RKO (cell line): ENCODE measurements around the gene MED13L.

Experiments
- DNase-seq: peaks from one replicate; pipeline ENCODE4 v3.0.0-alpha.2; 2016; ENCODE audit warnings: low spot score

The MED13L gene

DNA sequence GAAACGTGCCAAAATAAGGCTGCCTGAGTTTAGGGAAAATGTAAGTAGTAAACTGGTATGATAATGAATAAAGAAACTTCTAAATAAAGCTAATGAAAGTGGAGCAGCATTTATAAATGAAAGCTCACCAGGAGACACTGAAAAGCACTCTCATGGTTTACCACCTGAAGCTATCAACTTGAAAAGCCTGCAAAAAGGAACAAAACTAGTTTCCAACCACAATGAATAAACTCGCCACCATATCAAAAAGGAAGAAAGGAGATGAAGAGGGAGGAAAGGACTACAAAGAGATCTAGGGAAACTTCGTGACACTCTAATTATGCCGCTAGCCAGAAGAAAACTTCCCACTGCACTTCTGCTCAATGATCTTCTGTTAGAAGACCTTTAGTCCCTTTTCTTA, 66.7 kb downstream of the MED13L start:
- DNase-seq: no peak

DNA sequence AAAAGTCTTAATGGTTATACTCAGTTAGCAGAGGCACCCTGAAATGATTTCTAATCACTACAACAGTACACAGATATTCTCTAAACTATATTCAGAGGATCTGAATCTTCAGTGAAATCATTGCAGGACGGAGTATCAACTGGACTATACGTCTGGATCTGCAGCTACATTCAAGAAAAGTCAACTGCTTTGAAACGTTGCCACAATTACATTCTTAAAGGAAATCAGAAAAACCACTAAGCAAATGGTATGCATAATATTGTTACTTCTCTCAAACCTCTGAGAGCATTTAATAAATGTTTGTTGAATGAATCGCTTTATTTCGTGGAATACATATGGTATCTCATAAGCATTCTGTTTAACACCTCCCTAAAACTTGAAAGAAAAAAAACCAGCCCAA, 67.4 kb downstream of the MED13L start:
- DNase-seq: no peak

DNA sequence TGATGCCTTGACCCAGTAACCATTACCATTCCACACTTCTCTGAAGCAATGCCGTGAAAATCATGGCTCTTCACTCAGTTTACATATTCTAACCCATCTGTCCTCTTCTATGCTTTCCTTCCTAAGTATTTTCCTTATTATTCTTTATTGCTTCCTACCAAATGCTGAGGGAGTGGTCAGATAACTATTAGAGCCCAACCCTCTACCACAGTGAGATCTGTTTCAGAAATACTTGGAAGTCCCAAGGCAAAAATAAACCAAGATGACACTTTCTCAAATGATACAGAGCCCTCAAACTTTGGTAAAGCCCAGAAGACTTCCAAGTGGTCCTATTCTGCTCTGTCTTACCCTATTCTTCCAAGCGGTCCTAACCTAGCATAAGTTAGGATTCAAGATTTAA, 68.0 kb downstream of the MED13L start:
- DNase-seq: no peak

DNA sequence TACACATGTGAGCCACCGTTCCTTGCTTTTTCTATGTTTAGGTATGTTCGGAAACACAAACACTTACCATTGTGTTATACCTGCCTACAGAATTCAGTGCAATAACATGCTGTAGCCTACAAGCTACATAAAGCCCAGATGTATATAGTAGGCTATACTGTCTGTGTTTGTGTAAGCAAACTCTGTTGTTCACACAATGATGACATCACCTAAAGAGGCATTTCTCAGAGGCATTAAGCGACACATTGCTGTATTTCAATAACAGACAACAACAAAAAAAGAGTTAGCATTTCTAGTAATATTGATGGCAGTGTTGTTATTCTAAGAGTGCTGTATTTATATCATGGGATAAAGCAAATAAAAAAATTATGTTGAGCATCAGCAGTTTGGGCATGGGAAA, 70.2 kb downstream of the MED13L start:
- DNase-seq: no peak

DNA sequence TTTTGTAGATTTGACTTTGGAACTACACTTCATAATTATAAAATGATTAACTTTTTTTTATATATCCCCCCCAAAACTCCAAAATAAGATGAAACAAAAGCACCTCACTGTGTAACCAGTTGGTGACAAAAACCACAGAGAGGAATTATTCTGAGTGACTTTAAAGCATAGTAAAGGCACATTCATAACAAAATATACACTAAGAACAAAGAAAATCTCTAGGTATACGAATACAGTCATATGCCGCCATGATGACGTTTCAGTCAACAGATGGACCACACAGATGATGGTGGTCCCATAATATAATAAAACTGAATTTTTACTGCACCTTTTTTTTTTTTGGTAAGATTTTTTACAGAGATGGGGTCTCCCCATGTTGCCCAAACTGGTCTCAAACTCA, 70.7 kb downstream of the MED13L start:
- no peak for DNase-seq

DNA sequence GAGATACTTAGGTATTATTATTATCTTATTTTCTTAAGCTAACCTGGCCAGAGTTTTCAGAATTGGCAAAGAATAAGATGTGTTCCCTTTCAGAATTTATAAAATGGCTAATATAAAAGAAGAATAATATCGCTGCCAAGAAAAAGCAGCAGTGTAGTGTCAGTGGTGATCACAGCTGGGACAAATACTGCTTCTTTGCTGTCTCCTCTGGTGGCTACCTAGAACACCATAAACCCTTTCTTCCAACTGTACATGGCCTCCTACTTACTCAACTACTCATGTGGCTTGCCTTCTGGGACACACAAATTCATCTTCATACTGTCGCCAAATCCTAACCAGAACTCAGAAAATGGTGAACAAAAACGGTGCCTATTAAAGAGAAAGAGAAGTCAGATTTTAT, 72.7 kb downstream of the MED13L start:
- no peak for DNase-seq

DNA sequence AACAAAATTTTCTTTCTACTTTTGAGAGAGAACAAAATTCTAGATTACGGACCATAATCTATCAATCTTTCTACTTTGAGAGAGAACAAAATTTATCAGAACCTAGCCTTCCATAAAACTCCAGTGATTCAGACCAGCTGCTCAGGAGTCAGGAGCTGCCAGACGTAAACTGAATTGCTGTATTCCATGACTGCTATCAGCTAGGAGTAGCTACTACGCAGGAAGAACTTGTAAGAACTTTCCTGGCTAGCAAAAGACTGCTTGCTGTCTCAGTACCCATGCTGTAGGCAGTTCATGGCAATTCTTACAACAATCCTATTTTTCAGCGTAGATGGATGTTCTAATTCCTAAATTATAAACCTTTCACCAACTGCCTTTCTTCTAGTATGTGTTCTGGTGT, 73.3 kb downstream of the MED13L start:
- no peak for DNase-seq

DNA sequence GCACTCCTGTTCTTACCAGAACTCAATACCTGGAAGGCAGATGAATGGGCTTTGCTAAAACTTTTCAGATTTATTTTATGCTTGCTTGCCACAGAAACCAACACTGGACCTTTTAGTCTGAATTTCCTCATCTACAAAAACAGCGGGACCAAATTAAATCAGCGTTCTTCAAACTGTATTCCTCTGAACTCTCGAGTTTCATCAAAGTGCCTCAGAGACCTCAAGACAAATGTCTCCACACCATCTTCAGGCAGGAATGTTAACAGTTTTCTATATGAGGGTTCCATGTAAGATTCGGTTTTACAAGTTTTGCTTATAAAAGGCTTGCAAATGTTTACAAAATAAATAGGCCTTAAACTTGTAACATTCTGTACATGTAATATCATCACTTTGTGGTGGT, 74.6 kb downstream of the MED13L start:
- no peak for DNase-seq

DNA sequence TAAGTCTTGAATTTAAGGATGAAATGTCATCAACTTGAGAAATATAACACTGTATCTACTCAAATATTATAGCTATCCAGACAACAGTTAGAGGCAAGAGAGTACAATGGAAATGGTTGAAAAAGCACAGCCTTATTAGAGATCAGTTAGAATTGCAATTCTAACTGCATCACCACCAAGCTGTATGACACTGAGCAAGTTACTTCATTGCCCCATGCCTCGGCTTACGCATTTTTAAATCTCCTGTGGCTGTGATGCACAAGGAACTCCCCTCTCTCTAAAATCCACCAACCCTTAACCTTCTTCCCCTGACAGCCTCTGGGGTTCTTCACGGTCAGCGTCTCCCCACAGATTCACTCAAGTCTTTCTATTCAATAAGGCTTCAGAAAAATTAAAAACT, 75.1 kb downstream of the MED13L start:
- no peak for DNase-seq

DNA sequence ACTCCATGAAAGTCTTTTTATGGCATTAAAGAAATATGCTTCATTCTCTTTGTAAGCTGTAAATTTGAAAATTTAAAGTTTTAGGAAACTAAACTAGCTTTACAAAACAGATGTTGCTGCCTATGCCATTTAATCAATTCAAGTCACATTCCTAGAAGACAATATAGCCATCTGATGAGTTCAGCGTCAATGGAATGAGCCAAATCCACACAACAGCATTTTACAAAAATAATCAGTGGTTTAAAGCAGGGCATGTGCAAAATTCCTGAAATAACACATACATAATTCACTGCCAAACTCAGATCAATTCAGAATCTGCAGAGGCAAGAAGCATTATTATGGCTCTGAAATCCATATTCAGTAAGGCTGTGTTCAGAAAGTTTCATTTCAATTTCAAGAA, 75.6 kb downstream of the MED13L start:
- DNase-seq: no peak

DNA sequence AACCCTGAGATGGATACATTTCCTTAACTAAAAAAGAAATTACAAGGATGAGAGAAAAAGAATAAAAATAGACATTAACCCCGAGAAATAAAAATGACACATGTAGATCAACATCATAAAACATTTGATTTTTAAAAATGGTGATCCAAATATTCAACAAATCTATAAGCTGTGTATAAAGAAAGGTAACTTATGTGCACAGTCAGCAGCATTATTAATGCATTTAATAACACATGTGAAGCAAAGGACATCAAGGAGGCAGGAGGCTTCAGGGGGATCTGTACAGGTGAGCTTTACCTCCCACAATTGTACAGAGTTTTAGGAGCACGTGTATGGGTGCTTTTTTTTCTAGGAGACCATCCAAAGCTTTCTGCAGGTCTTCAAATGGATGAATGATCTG, 76.1 kb downstream of the MED13L start:
- no peak for DNase-seq

DNA sequence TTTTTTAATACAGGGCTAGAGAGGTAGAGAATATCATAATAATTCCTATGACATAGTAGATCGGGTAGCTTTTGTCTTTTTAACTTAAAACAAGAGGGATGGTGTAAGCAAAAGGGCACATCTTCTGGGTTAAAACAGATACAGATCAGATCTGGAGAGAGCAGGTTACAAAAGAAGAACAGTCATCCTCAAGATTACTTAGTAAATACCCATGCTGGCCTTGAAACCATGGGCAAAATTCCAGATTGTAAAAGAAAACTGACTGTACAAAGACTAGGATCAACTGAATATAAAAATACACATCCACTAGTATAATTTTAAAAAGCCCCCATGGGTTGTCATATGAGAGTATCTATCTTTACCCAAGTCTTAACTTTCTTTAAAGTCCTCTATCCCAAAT, 76.7 kb downstream of the MED13L start:
- DNase-seq: no peak

DNA sequence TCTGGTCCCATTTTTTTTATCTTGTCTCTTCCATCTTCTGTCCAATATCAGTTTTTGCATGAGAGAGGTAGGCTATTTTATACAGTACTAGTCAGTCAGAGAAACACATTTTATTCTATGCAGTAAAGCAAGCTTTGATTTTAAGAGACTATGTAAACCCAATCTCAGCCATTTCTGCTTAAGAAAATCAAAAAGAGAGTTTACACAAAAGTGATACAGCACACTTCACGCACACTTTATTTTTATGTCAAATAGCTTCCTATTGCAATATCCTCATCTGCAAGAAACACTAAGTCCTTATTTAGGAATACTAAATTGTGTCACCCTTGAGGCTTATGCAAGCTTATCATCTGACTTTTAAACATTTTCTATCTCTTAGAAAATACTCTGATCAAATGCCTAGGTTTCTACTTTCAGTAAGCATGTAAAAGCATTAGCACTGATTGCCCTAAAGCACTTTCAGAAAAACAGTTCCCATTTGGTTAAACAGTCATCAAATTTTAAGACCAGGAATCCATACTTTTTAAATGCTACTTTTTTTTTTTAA, 78.3 kb downstream of the MED13L start:
- DNase-seq: no peak

DNA sequence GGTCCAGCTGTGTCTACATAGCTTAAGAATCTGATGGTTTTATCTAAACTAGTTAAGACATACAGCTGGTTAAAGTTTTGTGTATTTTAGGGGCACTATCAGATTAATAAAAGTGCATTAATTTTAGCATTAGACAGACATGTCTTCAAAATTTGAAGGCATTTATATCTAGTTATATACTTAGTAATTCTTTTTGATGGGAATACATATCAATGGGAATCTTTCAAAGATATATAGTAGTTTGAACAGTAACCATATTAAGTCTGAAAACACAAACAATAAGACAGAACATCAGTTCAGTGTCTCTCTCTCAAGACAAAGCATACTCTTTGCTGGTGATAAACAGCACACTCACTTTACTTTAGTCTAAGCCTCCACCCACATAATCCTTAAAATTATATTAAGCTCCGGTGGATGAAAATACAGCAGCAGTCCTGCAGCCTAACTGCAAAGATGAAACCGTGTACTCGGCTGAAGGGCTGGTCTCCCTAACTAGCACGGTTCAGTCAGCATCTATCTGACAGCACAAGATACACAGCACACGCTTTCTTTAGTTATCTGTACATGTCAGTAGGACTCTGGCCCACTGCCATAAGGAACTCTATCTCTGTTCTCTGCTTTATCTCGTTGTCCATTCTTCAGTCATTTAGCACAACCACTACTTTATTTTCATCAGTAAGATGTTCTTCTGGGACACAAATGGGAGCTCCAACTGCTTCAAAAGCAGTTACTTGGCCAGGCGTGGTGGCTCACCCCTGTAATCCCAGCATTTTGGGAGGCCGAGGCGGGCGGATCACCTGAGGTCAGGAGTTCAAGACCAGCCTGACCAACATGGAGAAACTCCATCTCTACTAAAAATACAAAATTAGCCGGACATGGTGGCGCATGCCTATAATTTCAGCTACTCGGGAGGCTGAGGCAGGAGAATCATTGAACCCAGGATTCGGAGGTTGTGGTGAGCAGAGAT, 80.5 kb downstream of the MED13L start:
- DNase-seq: no peak

DNA sequence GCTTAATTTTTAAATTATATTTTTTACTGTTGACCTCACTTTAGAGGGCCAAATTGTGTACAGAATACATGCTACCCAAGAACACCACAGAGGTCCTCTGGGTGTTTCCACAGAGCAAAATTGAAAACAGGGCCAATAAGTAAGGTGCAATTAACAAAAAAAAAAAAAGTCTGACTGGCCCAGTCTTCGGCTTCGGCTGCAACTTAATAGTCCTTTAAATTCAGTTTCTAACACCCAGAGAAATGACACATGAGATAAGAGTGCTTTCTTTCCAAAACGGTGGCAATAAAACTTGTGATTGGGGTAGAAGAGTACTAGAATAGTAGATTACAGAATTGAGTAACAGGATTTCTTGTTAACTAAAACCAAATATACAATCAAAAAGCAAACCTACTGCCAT, 81.3 kb downstream of the MED13L start:
- DNase-seq: no peak

DNA sequence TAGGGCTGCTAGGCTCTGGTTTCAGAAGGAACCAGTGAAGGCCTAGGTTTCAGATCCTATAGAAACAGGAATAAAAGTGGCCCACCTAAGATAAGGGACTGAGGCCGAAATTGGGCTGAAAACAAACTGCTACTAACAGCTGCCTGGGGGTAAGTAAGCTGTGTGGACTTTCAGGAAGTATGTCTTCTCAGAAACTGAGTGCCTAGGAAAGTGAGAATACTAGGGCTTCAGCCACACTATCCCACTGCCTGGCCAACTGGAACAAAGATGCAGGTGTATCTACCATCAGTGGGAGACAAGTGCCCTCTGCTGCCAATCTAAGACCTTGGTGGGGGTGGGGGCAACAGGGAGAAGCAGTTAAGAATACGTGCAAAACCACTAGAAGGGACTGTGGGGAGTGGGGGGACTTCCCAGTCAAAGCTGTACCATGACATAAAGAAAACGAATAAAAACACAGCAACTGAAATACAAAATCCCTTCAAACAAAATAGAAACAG, 82.5 kb downstream of the MED13L start:
- no peak for DNase-seq

DNA sequence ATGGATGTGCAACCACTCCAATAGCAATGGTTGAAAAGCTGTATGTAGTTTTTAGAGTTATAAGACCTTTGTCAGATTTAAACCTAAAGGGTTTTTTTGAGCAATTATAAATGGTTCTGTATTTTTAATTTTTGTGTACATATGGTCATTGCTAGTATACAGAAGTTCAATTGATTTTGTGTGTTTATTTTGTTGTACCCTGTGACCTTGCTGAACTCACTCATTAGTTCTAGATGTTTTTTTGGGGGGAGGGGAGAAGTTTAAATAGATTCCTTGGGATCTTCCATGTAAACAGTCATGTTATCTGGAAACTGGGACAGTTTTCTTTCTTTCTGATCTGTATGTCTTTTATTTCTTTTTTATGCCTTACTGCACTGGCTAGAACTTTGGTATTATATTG, 87.8 kb downstream of the MED13L start:
- DNase-seq: no peak

DNA sequence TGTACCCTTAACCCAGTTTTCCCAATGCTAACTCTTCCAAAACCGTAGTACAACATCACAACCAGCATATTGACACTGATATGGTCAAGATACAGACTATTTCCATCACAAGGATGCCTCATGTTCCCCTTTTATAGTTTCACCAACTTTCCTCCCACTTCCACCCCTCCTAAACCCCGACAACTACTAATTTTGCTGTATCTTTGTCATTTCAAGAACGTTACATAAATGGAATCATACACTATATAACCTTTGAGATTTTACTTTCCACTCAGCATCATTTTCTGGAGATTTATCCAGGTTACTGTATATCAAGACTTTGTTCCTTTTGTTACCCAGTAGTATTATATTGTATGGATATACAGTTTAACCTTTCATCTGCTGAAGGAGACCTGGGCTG, 88.9 kb downstream of the MED13L start:
- no peak for DNase-seq

DNA sequence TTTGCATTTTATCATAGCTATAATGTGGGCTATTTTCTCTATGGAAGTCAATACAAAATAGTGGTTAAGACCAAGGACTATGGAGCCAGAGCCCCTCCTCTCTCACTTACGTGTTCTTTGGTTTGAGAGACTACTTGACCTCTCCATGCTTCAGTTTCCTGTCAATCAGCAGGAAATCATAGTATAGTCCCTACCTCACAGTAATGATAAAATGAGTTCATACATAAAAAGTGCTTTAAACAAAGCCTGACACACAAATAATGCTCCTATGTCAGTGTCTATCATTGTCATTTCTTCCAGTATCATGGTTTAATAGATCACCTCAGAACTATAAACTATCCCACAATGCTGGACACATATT, 90.4 kb downstream of the MED13L start:
- no peak for DNase-seq

DNA sequence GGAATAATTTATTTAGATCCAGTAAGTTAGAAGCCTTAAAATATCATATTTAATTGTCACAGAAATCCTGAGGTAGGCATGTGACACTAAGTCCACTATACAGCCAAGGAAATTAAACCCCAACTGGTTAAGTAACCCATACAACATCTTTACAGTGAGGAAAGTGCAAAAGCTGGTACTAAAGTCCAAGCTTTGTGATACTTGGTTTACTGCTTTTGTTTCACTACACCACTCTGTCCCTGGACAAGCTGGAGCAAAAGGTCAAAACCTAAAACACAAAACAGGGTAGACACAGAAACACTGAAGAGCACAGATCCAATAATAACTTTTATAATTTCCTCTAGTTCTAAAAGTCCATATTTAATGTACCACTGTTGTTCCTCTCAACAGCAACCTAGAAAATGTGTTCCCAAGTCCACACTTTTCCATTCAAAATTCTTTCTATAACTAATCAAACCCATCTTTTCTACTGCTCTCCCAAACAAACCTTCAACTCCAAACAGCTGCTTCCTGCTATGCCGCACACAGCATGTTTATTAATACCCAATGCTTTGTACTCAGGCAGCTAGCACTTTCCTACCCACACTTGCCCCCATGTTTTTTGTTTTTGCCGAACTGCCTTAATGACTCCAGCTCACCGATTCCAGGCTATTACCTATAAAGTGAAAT, 90.9 kb downstream of the MED13L start:
- no peak for DNase-seq

DNA sequence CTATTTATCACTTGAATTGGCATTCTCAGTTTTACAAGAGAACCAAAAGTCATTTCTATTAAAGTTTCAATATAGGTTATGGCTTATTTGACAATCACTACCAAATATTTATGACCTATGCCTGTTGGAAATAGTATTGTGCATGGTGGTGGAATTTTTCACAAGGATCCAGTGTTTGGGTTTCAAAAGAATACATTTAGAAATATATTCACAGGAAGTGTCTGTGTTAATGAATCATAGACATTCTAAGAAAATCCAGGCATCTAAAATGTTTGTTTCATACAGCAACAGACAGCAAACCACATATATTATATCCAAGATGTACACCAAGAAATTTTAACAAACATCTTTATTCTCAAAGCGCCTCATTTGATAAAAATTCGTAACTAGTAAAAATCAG, 92.7 kb downstream of the MED13L start:
- DNase-seq: no peak

DNA sequence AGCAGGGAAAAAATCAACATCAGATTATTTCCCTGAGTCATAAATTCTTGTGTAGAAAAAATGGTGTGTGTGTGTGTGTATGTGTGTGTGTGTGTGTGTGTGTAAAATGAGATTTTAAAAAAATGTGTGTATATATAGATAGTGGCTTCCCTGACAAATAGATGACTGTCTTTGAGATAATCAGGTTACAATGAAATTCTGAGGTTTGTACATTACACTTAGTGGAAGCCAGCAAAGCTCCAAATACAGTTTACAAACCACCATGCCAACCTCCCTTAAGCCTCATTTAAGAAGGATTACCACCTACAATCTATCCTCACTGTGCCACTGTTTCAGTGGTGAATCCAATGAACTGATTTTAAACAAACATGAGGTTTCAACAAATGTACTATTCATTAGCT, 93.8 kb downstream of the MED13L start:
- no peak for DNase-seq

DNA sequence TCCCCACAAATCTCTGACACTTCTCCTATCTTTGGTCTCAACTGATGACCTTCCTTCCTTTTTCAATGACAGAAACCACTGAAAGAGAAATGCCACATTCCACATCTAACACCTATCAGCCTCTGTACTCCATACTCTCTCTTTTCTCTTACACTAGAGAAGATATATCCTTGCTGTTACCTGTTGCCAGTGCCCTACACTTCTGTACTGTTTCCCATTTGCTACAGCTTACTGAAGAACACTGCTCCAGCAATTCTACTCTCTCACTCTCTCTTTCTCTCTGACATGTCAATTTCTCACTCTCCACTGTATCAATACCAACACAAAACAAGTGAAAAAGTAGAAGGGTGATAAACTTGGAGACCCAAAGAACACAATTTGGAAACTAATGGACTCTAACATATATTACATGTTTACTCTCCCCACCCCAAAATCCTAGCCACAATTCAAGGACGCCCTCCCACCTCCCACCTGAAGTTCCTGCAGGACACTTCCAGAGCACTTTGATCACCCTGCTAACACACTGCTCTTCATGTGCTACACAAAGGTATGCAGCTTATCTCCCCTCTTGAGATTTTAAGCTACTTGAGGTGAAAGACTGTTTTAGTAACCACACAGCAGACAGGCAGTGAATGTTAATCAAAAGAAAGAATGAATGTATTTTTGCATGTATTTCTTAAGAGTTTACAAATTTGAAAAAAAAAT, 95.0 kb downstream of the MED13L start:
- DNase-seq: no peak
